Stimulated activated naive CD8-positive, alpha-beta T cell treated with anti-CD3 and anti-CD28 coated beads, Interleukin-15, Interleukin-2, amounts not matched to agents 100 ng/mL and 50 ng/mL, for 24 hours (primary cell): ENCODE results near the gene TMEM250.

ENCODE experiments used
- H3K27ac Mint-ChIP-seq: one replicate; pipeline ENCODE4 v1.8.0; 2021; ENCODE audit warnings: mild to moderate bottlenecking, mixed read lengths
- H3K27me3 Mint-ChIP-seq: one replicate; pipeline ENCODE4 v1.8.0; 2021; ENCODE audit warnings: mixed read lengths
- H3K36me3 Mint-ChIP-seq: one replicate; pipeline ENCODE4 v1.8.0; 2021; ENCODE audit warnings: low read depth, mixed read lengths
- H3K4me1 Mint-ChIP-seq: one replicate; pipeline ENCODE4 v1.8.0; 2021; ENCODE audit warnings: low read depth, mixed read lengths
- H3K4me3 Mint-ChIP-seq: one replicate; pipeline ENCODE4 v1.8.0; 2021; ENCODE audit warnings: mild to moderate bottlenecking, mixed read lengths
- H3K9me3 Mint-ChIP-seq: one replicate; pipeline ENCODE4 v1.8.0; 2021; ENCODE audit warnings: mixed read lengths

Gene TMEM250

GRCh38 chr9:136090768-136091581 is 27.7 kb downstream of the TMEM250 start:
- Mint-ChIP-seq H3K27me3 (peaks cover 3% of the 10 kb centered on the region), H3K4me1 (peaks cover 4% of the 10 kb centered on the region), H3K9me3 (no peaks in the 10 kb centered on the region), H3K36me3 (no peaks in the 10 kb centered on the region), H3K4me3 (no peak overlapping the region), H3K27ac (no peak overlapping the region)

GRCh38 chr9:136090056-136090735 is 28.5 kb downstream of the TMEM250 start:
- Mint-ChIP-seq H3K27ac (no peak overlapping the region), H3K4me1 (peaks cover 4% of the 10 kb centered on the region), H3K4me3 (no peak overlapping the region), H3K36me3 (no peaks in the 10 kb centered on the region), H3K9me3 (no peaks in the 10 kb centered on the region), H3K27me3 (peaks cover 3% of the 10 kb centered on the region)

- Mint-ChIP-seq H3K4me1 (peaks cover 6% of the 10 kb centered on the region), H3K9me3 (no peaks in the 10 kb centered on the region), H3K27me3 (peaks cover 3% of the 10 kb centered on the region), H3K4me3 (no peak overlapping the region), H3K27ac (no peak overlapping the region), H3K36me3 (no peaks in the 10 kb centered on the region)
Observed at GRCh38 chr9:136089697-136090045, 29.0 kb downstream of the TMEM250 start.

- no peaks in the 10 kb centered on the region for H3K36me3 Mint-ChIP-seq
- H3K4me1 Mint-ChIP-seq, result peaks cover 8% of the 10 kb centered on the region
- no peak overlapping the region for H3K4me3 Mint-ChIP-seq
- H3K27me3 Mint-ChIP-seq, result peaks cover 3% of the 10 kb centered on the region
- H3K27ac Mint-ChIP-seq, result no peak overlapping the region
- H3K9me3 Mint-ChIP-seq, result no peaks in the 10 kb centered on the region
Observed at GRCh38 chr9:136088939-136089696, 29.6 kb downstream of the TMEM250 start.

DNA sequence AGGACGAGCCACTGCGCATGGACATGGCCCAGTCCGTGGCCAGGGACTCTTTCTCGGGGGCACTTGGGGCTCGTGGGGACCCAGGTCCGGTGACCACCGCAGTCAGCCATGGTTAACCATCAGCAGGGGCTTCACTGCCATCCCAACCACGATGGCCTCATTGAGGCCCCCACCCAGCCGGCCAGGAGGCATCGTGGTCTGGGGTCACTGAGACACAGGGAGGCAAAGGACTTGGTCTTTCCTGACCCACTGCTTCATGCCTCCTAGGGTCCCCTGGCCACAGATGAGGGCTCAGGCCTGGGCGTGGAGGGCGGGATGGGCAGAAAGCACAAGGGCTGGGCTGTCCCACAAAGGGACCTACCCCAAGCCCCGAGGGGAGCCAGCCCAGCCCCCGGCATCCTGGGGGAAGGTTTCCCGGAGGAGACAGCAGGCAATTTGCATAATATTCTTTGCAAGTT is 30.2 kb downstream of the TMEM250 start:
- Mint-ChIP-seq H3K27me3 (peaks cover 3% of the 10 kb centered on the region), H3K4me3 (no peak overlapping the region), H3K36me3 (no peaks in the 10 kb centered on the region), H3K4me1 (peaks cover 8% of the 10 kb centered on the region), H3K27ac (no peak overlapping the region), H3K9me3 (no peaks in the 10 kb centered on the region)

DNA sequence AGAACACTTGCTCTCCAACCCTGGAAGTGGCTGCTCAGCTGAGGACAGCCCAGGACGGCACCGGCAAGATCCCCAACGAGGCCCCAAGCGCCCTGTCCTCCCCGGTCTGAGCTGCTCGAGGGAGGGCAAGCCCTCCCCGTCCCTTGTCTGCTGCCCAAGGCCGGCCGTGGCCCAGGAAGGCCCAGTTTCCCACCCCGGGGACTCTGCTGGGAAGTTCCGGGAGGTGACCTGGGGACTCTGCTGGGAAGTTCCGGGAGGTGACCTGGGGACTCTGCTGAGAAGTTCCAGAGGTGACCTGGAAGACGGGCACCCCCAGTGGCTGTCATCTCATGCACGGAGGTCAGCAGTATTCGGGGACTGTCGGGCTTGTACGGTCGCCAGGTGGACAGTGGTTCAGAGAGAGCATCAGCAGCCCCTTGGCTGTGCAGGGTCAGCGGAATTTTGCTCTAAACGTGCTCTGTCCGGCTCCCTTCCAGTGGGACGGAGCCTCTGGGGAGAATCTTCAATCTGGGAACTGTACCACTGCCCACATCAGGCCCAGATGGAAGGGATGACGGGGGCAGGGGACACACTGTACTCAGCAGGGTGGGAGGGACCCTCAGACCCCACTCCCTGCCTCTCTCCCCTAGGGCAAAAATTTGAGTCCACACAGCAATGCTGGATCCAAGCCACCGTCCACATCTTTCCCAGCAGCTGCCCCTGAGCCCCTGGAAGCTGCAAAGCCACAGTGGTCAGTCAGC is 30.8 kb downstream of the TMEM250 start:
- peaks cover 1% of the 10 kb centered on the region for H3K27me3 Mint-ChIP-seq
- H3K27ac Mint-ChIP-seq, result no peak overlapping the region
- no peak overlapping the region for H3K4me3 Mint-ChIP-seq
- H3K9me3 Mint-ChIP-seq, result no peaks in the 10 kb centered on the region
- H3K36me3 Mint-ChIP-seq, result no peaks in the 10 kb centered on the region
- H3K4me1 Mint-ChIP-seq, result peaks cover 8% of the 10 kb centered on the region

DNA sequence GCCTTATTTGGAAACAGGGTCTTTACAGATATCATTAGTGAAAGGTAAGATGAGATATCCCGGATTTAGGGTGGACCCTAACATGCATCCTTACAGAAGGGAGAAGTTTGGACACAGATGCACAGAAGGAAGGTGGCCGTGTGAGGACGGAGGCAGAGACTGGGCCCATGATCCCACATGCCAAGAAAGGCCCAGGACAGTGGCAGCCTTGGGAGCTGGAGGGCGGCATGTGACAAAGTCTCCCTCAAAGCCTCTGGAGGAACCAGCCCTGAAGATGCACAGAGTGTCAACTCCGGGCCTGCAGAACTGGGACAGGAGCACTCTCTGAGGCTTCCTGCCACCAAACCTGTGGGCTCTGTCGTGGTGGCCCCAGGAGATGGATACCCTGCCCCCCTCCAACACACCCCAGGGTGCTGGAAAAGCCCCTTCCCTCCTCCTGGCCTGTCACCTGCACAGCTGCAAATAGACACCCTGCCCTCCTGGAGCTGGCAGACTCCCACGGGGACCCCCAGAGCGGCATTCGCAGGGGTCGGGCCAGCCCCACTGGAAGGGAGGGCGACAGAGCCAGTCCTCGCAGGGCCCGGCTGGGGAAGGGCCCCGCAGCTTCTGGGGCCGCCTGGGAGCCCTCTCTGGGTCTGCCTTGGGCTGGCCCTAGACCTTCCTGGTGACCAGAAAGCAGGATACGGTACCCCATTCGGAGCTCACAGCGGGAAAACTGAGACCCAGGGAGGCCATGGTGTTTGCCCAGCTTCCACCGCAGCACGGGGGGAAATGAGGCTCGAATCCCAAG is 31.5 kb downstream of the TMEM250 start:
- peaks cover 8% of the 10 kb centered on the region for H3K4me1 Mint-ChIP-seq
- H3K9me3 Mint-ChIP-seq, result no peaks in the 10 kb centered on the region
- H3K4me3 Mint-ChIP-seq, result no peak overlapping the region
- H3K36me3 Mint-ChIP-seq, result no peaks in the 10 kb centered on the region
- H3K27ac Mint-ChIP-seq, result no peak overlapping the region
- no peaks in the 10 kb centered on the region for H3K27me3 Mint-ChIP-seq

DNA sequence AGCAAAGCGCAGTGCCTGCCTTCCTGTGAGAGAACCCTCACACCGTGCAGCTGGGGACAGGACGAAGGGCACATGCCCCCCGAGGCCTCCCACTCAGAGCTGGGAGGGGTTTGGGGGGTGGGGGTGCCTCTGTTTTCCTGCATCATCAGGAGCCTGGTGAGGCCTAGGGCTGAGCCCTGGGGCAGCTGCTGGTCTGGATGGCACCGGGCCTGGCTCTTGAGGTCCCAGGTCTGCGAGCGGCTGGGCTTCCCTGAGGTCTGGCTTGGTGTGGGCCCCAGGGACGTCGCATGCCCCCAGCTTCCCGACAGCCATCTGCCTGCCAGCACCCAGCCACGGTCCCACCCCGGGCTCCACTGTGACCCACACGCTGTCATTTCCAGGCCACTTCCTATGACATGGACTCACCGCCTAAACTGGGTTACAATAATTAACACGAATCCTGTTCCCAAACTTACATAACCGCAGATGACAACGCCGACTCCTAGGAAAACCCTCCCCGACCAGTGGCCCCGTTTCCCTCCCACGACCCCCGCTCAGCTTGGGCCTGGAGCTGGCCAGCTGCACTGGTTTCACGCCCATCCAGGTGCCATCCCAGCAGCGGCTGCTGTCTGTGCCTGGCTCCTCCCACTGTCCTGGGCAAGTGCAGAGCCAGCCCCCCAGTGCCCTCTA is 32.3 kb downstream of the TMEM250 start:
- Mint-ChIP-seq H3K4me1 (peaks cover 8% of the 10 kb centered on the region), H3K27ac (no peak overlapping the region), H3K9me3 (no peaks in the 10 kb centered on the region), H3K27me3 (no peaks in the 10 kb centered on the region), H3K4me3 (no peak overlapping the region), H3K36me3 (no peaks in the 10 kb centered on the region)

- H3K4me3 Mint-ChIP-seq, result no peak overlapping the region
- no peak overlapping the region for H3K27ac Mint-ChIP-seq
- H3K36me3 Mint-ChIP-seq, result no peaks in the 10 kb centered on the region
- H3K27me3 Mint-ChIP-seq, result no peaks in the 10 kb centered on the region
- peaks cover 8% of the 10 kb centered on the region for H3K4me1 Mint-ChIP-seq
- no peaks in the 10 kb centered on the region for H3K9me3 Mint-ChIP-seq
Observed at GRCh38 chr9:136085815-136086212, 32.9 kb downstream of the TMEM250 start.

GRCh38 chr9:136084063-136084944 is 34.4 kb downstream of the TMEM250 start:
- Mint-ChIP-seq H3K27me3 (no peaks in the 10 kb centered on the region), H3K4me1 (peaks cover 7% of the 10 kb centered on the region), H3K4me3 (no peak overlapping the region), H3K27ac (no peak overlapping the region), H3K36me3 (no peaks in the 10 kb centered on the region), H3K9me3 (no peaks in the 10 kb centered on the region)

DNA sequence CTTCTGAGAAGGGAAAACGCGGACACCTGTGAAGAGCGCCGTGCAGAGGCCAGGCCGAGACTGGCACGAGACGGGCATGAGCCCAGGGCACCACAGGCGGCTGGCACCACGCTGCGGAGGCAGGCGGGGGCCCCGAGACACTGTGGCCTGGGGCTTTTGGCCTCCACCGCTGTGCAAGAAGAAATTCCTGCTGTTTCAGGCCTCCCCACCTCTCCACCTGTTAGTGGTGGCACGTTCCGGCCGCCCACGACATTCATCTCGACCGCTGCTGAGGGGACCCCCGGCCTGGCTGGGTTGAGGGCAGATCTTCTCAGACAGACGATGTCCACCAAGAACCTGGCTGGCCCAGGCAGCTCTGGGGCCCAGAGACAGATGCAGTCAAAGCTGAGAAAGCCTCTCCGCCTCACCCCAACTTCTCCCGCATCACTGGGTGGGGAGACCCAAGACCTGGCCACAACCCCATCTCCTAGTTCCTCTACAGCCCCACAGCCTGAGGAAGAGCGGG is 35.1 kb downstream of the TMEM250 start:
- H3K27ac Mint-ChIP-seq, result no peak overlapping the region
- H3K9me3 Mint-ChIP-seq, result no peaks in the 10 kb centered on the region
- H3K4me1 Mint-ChIP-seq, result peaks cover 7% of the 10 kb centered on the region
- no peaks in the 10 kb centered on the region for H3K27me3 Mint-ChIP-seq
- H3K4me3 Mint-ChIP-seq, result no peak overlapping the region
- H3K36me3 Mint-ChIP-seq, result no peaks in the 10 kb centered on the region

GRCh38 chr9:136082496-136083361 is 35.9 kb downstream of the TMEM250 start:
- no peaks in the 10 kb centered on the region for H3K36me3 Mint-ChIP-seq
- H3K27ac Mint-ChIP-seq, result no peak overlapping the region
- H3K4me3 Mint-ChIP-seq, result no peak overlapping the region
- peaks cover 7% of the 10 kb centered on the region for H3K4me1 Mint-ChIP-seq
- H3K9me3 Mint-ChIP-seq, result no peaks in the 10 kb centered on the region
- H3K27me3 Mint-ChIP-seq, result no peaks in the 10 kb centered on the region
